HCT116 (cell line): ENCODE results near the gene C1orf174. TPM values are rescaled to one million over a fixed set of nuclear protein-coding genes. Genes with fewer than 3 reads are reported as not detected.

Experiments
- ATAC-seq: fragments of 200-7000 bp; cut with Tn5 transposase; 2 replicates; pipeline ENCODE4 v1.9.1; 2020; ENCODE audit warnings: mild to moderate bottlenecking, moderate library complexity
- BruUV-seq: library from RNA; stranded (reverse); fragments of 400-500 nt; replicated peaks from 2 replicates; lab custom pipeline; 2021; lab: Mats Ljungman, UMichigan
- CTCF ChIA-PET: fragments of 300-600 bp; sonication (Branson Sonifier 250); formaldehyde crosslinking; loops from one replicate; lab custom pipeline; 2021; ENCODE audit warnings: antibody characterized with exemption; lab: Charles Lee
- POLR2A ChIA-PET: fragments of 300-600, 350-600 bp; sonication (Branson Sonifier 250); formaldehyde crosslinking; loops from one replicate; lab custom pipeline; 2021; ENCODE audit warnings: antibody characterized with exemption; lab: Charles Lee
- RAD21 ChIA-PET, 2 experiments: fragments of 300-600 bp; sonication (Branson Sonifier 250); formaldehyde crosslinking; loops; one replicate each; lab custom pipeline; 2023; ENCODE audit warnings: low total read pairs in 2 of 2; ENCODE audit not compliant: uncharacterized antibody in 2 of 2, unreplicated experiment in 2 of 2, low non-redundant PET in 1 of 2; lab: Charles Lee
- DNase-seq: peaks from one replicate; pipeline ENCODE4 v3.0.0-alpha.2; 2010; ENCODE audit warnings: low read depth, low spot score
- H2AFZ ChIP-seq: fragments of 200-600 bp; shearing (Covaris generic), sonication (generic); 2 replicates; pipeline ENCODE4 v1.6.1; 2017; ENCODE audit warnings: low read depth, mixed run types, mixed read lengths, antibody characterized with exemption, low read length; ENCODE audit not compliant: poor library complexity, severe bottlenecking
- H3K27ac ChIP-seq: 2 replicates; pipeline ENCODE4 v1.5.1; 2012; ENCODE audit warnings: low read depth, low read length
- H3K27me3 ChIP-seq: fragments of 200-600 bp; sonication (generic); 2 replicates; pipeline ENCODE4 v1.6.1; 2016; ENCODE audit warnings: mixed run types, low read length, mixed read lengths; ENCODE audit not compliant: insufficient read depth
- H3K36me3 ChIP-seq, 2 experiments: fragments of 200-500 bp in 1 of 2; fragments of 200-600 bp in 1 of 2; sonication (Bioruptor generic) in 1 of 2; sonication (generic) in 1 of 2; 2 replicates each; pipeline versions ENCODE4 v1.5.1 to v1.6.1; 2014 to 2016; ENCODE audit warnings: low read length in 2 of 2, inconsistent platforms in 1 of 2, mixed read lengths in 1 of 2, mixed run types in 1 of 2; ENCODE audit not compliant: insufficient read depth in 2 of 2, control insufficient read depth in 1 of 2
- H3K4me1 ChIP-seq, 2 experiments: fragments of 200-600 bp in 1 of 2; sonication (generic) in 1 of 2; 2 replicates each; pipeline versions ENCODE4 v1.5.1 to v1.6.1; 2012 to 2017; ENCODE audit warnings: low read length in 2 of 2, inconsistent platforms in 1 of 2, mild to moderate bottlenecking in 1 of 2, mixed read lengths in 1 of 2, mixed run types in 1 of 2, moderate library complexity in 1 of 2; ENCODE audit not compliant: insufficient read depth in 2 of 2, control insufficient read depth in 1 of 2
- H3K4me2 ChIP-seq: fragments of 200-600 bp; sonication (generic); 2 replicates; pipeline ENCODE4 v1.6.1; 2017; ENCODE audit warnings: mixed run types, low read length, mixed read lengths
- H3K4me3 ChIP-seq, 2 experiments: fragments of 200-600 bp in 1 of 2; sonication (generic) in 1 of 2; replicated peaks in 1 of 2; 2 replicates each; pipeline ENCODE4 v1.5.1; 2011 to 2016; ENCODE audit warnings: low read length in 2 of 2, control low read depth in 1 of 2, low read depth in 1 of 2, mild to moderate bottlenecking in 1 of 2, mixed read lengths in 1 of 2, mixed run types in 1 of 2
- H3K79me2 ChIP-seq: fragments of 200-600 bp; sonication (generic); 2 replicates; pipeline ENCODE4 v1.6.1; 2017; ENCODE audit warnings: mild to moderate bottlenecking, mixed run types, low read length, moderate library complexity, mixed read lengths; ENCODE audit not compliant: insufficient read depth
- H3K9ac ChIP-seq: fragments of 200-600 bp; sonication (generic); 2 replicates; pipeline ENCODE4 v1.6.1; 2016; ENCODE audit warnings: low read length, mixed read lengths
- H3K9me2 ChIP-seq: fragments of 200-600 bp; sonication (generic), shearing (Covaris generic); 2 replicates; pipeline ENCODE4 v1.6.1; 2017; ENCODE audit warnings: mixed run types, mild to moderate bottlenecking, moderate library complexity; ENCODE audit not compliant: insufficient read depth
- H3K9me3 ChIP-seq, 2 experiments: fragments of 200-500 bp in 1 of 2; fragments of 200-600 bp in 1 of 2; sonication (Bioruptor generic) in 1 of 2; sonication (generic) in 1 of 2; 2 replicates each; pipeline ENCODE4 v1.6.1; 2014 to 2017; ENCODE audit warnings: low read length in 2 of 2, mixed read lengths in 2 of 2, inconsistent platforms in 1 of 2, low read depth in 1 of 2, mild to moderate bottlenecking in 1 of 2, mixed run types in 1 of 2, moderate library complexity in 1 of 2; ENCODE audit not compliant: control insufficient read depth in 1 of 2, insufficient read depth in 1 of 2
- H4K20me1 ChIP-seq: fragments of 200-600 bp; sonication (generic), shearing (Covaris generic); 2 replicates; pipeline ENCODE4 v1.6.1; 2017; ENCODE audit warnings: mixed run types, mild to moderate bottlenecking, moderate library complexity; ENCODE audit not compliant: insufficient read depth
- CEBPB ChIP-seq: IDR thresholded peaks from 2 replicates; pipeline ENCODE4 v1.6.1; 2012; ENCODE audit warnings: low read depth
- EGR1 ChIP-seq: IDR thresholded peaks from 2 replicates; pipeline ENCODE4 v1.6.1; 2012; ENCODE audit warnings: low read depth
- FOSL1 ChIP-seq: IDR thresholded peaks from 2 replicates; pipeline ENCODE4 v1.6.1; 2012; ENCODE audit warnings: low read depth
- JUND ChIP-seq: IDR thresholded peaks from 2 replicates; pipeline ENCODE4 v1.6.1; 2012
- MAX ChIP-seq: IDR thresholded peaks from 2 replicates; pipeline ENCODE4 v1.6.1; 2012
- SP1 ChIP-seq: IDR thresholded peaks from 2 replicates; pipeline ENCODE4 v1.6.1; 2012; ENCODE audit warnings: low read depth
- TCF7L2 ChIP-seq: IDR thresholded peaks from 2 replicates; pipeline ENCODE4 v1.7.0; 2011; ENCODE audit warnings: borderline replicate concordance, inconsistent platforms; ENCODE audit not compliant: insufficient read depth, insufficient read length; ENCODE audit errors: extremely low read depth
- ZBTB33 ChIP-seq: IDR thresholded peaks from 2 replicates; pipeline ENCODE4 v1.6.1; 2011; ENCODE audit warnings: mild to moderate bottlenecking, low read length, moderate library complexity; ENCODE audit not compliant: insufficient replicate concordance; ENCODE audit errors: extremely low read depth
- ZNF274 ChIP-seq: fragments of 200-500 bp; sonication (Bioruptor generic); IDR thresholded peaks from 2 replicates; pipeline ENCODE4 v1.6.1; 2014; ENCODE audit warnings: mild to moderate bottlenecking, low read depth, low read length, inconsistent platforms
- intact Hi-C: fragments of 100-400 bp; cut with micrococcal nuclease; formaldehyde crosslinking; loops from 2 replicates; pipeline ENCODE4 v1.10.0; 2022
- total RNA-seq: library from RNA; stranded (reverse); gene quantifications from one replicate; pipeline ENCODE4 v1.2.1, GENCODE V29; 2021; ENCODE audit not compliant: unreplicated experiment

C1orf174 gene
- total RNA-seq, 1 experiment from 2014 or later = 33.7 TPM

DNA sequence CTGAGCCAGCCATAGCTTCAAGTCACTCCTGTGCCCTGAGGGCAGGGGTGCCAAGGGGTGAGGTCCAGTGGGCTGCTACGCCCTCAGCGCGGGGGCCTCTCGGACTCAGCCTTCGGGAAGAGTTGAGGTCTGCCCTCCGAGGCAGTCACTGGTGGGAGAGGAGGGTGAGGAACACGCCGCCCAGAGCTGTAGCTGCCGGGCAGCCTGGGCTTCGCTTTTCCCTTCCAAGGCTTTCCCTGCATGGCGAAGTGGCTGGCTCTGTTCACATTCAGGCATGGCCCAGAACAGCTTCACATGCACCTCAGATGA lies 43.0 kb upstream of the C1orf174 start (continued):
- TF ChIP-seq ZBTB33 = no peak
- no peak for TF ChIP-seq SP1

GRCh38 chr1:3942416-3943122 lies 42.5 kb upstream of the C1orf174 start:
- Histone ChIP-seq H3K9me3 (no peaks in the 10 kb centered on the region), H3K36me3 (no peaks in the 10 kb centered on the region), H3K4me1 (no peaks in the 10 kb centered on the region)

DNA sequence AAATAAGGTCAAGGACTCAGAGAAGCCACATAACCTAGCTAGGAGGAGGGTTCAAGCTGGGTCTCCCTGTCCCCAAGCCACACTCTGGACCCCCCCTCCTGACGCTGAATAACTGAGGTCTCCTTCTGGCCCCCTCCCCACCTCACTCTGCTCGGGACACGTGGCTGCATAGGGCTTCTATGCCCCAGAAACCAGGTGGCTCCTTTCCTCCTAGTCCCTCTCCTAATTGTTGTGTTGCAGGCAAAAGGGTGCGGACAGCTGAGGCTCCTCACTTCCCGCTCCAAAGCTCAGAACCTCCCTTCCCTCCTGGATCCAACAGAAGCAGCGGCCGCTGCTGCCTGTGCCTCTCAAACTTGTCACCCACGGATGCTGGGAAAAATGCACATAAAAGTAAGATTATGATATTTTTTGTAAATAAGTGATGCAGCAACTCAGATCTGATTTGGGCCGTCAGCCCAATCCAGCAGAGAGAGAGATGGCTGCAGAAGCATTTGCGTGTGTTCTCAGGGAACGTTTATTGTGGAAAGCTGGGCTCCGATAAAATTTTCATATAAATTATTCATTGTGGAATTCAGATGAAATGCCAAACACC lies 40.8 kb upstream of the C1orf174 start:
- H4K20me1 ChIP-seq = no peaks in the 10 kb centered on the region
- peaks cover 0 to 3% of the 10 kb centered on the region in 2 experiments; a peak in 1 of 4 replicates for H3K9me3 ChIP-seq
- H3K9ac ChIP-seq = no peak overlapping the region
- intact Hi-C loops = no loop called here
- H3K4me1 ChIP-seq = no peaks in the 10 kb centered on the region
- RAD21 ChIA-PET = no interaction called here
- POLR2A ChIA-PET = no interaction called here
- H3K27me3 ChIP-seq = no peaks in the 10 kb centered on the region
- TF ChIP-seq EGR1 (no peak), MAX (no peak), FOSL1 (no peak), ZBTB33 (no peak), JUND (no peak), CEBPB (no peak)
- H3K36me3 ChIP-seq = no peaks in the 10 kb centered on the region
- DNase-seq (no peak), ATAC-seq (no peak)
- no peaks in the 10 kb centered on the region for H3K9me2 ChIP-seq
- H3K27ac ChIP-seq = no peak overlapping the region
- H2AFZ ChIP-seq = no peak overlapping the region
- H3K4me3 ChIP-seq = no peak overlapping the region
- no peak overlapping the region for H3K4me2 ChIP-seq
- no TSS peak for BruUV-seq
- CTCF ChIA-PET = no interaction called here
- no peaks in the 10 kb centered on the region for H3K79me2 ChIP-seq

More at GRCh38 chr1:3942416-3943122, 42.5 kb upstream of the C1orf174 start:
- Histone ChIP-seq H3K9ac (no peak overlapping the region), H3K9me2 (no peaks in the 10 kb centered on the region), H3K4me3 (no peak overlapping the region), H4K20me1 (no peaks in the 10 kb centered on the region), H3K27me3 (no peaks in the 10 kb centered on the region), H2AFZ (no peak overlapping the region), H3K79me2 (no peaks in the 10 kb centered on the region), H3K27ac (no peak overlapping the region), H3K4me2 (no peak overlapping the region)
- intact Hi-C loops = no loop called here
- BruUV-seq = no TSS peak
- TF ChIP-seq ZNF274 (no peak), TCF7L2 (no peak)
- ChIA-PET RAD21 (no interaction called here), CTCF (no interaction called here), POLR2A (no interaction called here)
- DNase-seq = no peak
- no peak for ATAC-seq
